K562 (cell line): ENCODE measurements around the gene RNF167. TPM values are rescaled to one million over a fixed set of nuclear protein-coding genes. Genes with fewer than 3 reads are reported as not detected.

Source experiments
- ATF4 ChIP-seq: fragments of 450-650 bp; formaldehyde crosslinking; IDR thresholded peaks from 2 replicates; pipeline ENCODE4 v1.4.0; 2022; ENCODE audit warnings: mild to moderate bottlenecking, moderate library complexity
- CBX1 ChIP-seq: sonication (generic); IDR thresholded peaks from 2 replicates; pipeline ENCODE4 v1.6.1; 2016; ENCODE audit warnings: antibody characterized with exemption, low read depth, mild to moderate bottlenecking
- CHD1 ChIP-seq: fragments of 200-600 bp; sonication (generic); IDR thresholded peaks from one replicate; pipeline ENCODE4 v1.6.1; 2012; ENCODE audit warnings: mild to moderate bottlenecking, moderate library complexity, low read length, inconsistent platforms
- CREB3L1 ChIP-seq: fragments of 450-650 bp; IDR thresholded peaks from 2 replicates; pipeline ENCODE4 v1.6.1; 2014; ENCODE audit warnings: low read depth, mild to moderate bottlenecking, moderate library complexity, borderline replicate concordance
- E2F8 ChIP-seq: fragments of 450-650 bp; IDR thresholded peaks from 2 replicates; pipeline ENCODE4 v1.7.1; 2018; ENCODE audit warnings: mild to moderate bottlenecking, low read depth; ENCODE audit not compliant: partially characterized antibody
- GATA2 ChIP-seq: sonication (generic); formaldehyde crosslinking; IDR thresholded peaks from 2 replicates; pipeline ENCODE4 v1.4.0; 2020; ENCODE audit warnings: mild to moderate bottlenecking, missing genetic modification reagents
- GMEB1 ChIP-seq: fragments of 250-450 bp; sonication (Bioruptor Pico); IDR thresholded peaks from 2 replicates; pipeline ENCODE4 v1.4.0; 2020; ENCODE audit warnings: mild to moderate bottlenecking
- HDAC8 ChIP-seq: fragments of 450-650 bp; IDR thresholded peaks from 2 replicates; pipeline ENCODE4 v1.6.1; 2016; ENCODE audit warnings: mild to moderate bottlenecking, missing genetic modification characterization, moderate library complexity, missing compliant biosample characterization
- KDM2B ChIP-seq: fragments of 250-450 bp; sonication (Bioruptor Pico); IDR thresholded peaks from 2 replicates; pipeline ENCODE4 v1.8.0; 2021; ENCODE audit warnings: mild to moderate bottlenecking, moderate library complexity
- MAX ChIP-seq: sonication (generic); formaldehyde crosslinking; IDR thresholded peaks from 2 replicates; pipeline ENCODE4 v1.9.0; 2022; ENCODE audit warnings: mild to moderate bottlenecking, missing genetic modification reagents
- NBN ChIP-seq: fragments of 450-650 bp; IDR thresholded peaks from 2 replicates; pipeline ENCODE4 v1.6.1; 2016; ENCODE audit warnings: low read depth, mild to moderate bottlenecking
- PTRF ChIP-seq: fragments of 450-650 bp; IDR thresholded peaks from 2 replicates; pipeline ENCODE4 v1.6.1; 2016; ENCODE audit warnings: mild to moderate bottlenecking, missing genetic modification characterization, missing compliant biosample characterization
- SMAD1 ChIP-seq: fragments of 150-350 bp; IDR thresholded peaks from 2 replicates; pipeline ENCODE4 v1.6.1; 2014; ENCODE audit warnings: low read length, low read depth; ENCODE audit not compliant: partially characterized antibody
- SRSF9 ChIP-seq: fragments of 200-400 bp; formaldehyde crosslinking; IDR thresholded peaks from 2 replicates; pipeline ENCODE4 v1.6.1; 2017; ENCODE audit warnings: low read depth, low read length, borderline replicate concordance
- TCF15 ChIP-seq: fragments of 250-450 bp; sonication (Bioruptor Pico); IDR thresholded peaks from 2 replicates; pipeline ENCODE4 v1.8.0; 2022; ENCODE audit warnings: moderate library complexity, mild to moderate bottlenecking, inconsistent platforms
- YY1 ChIP-seq, 3 experiments: IDR thresholded peaks; 2 replicates each; pipeline ENCODE4 v1.6.1; 2011; ENCODE audit warnings: low read length in 2 of 3, mild to moderate bottlenecking in 2 of 3, moderate library complexity in 2 of 3, borderline replicate concordance in 1 of 3, control low read depth in 1 of 3, low read depth in 1 of 3; ENCODE audit not compliant: insufficient read depth in 3 of 3, insufficient replicate concordance in 2 of 3, control insufficient read depth in 1 of 3, insufficient read length in 1 of 3; ENCODE audit errors: extremely low read depth in 1 of 3
- ZBTB8A ChIP-seq: fragments of 450-650 bp; IDR thresholded peaks from 2 replicates; pipeline ENCODE4 v1.6.1; 2018; ENCODE audit warnings: mild to moderate bottlenecking, moderate library complexity; ENCODE audit not compliant: partially characterized antibody
- ZNF146 ChIP-seq: IDR thresholded peaks from one replicate; pipeline ENCODE4 v1.6.1; 2018; ENCODE audit warnings: missing compliant biosample characterization; ENCODE audit not compliant: unreplicated experiment
- ZNF584 ChIP-seq: fragments of 200-800 bp; sonication (Bioruptor generic); IDR thresholded peaks from 2 replicates; pipeline ENCODE4 v1.6.1; 2016; ENCODE audit warnings: low read depth, mild to moderate bottlenecking, missing genetic modification characterization, missing compliant biosample characterization
- polyA plus RNA-seq, 8 experiments: library from polyadenylated mRNA; depleted of rRNA in 4 of 8; stranded (reverse) in 5 of 8; unstranded in 3 of 8; fragments of >200 nt; fragmentation: Nextera tagmentation in 2 of 8; fragmentation: Illumina TruSeq in 1 of 8; extraction: Ambion mirVana in 2 of 8; extraction: Trizol in 1 of 8; gene quantifications; 2 replicates each; pipeline versions ENCODE4 v1.2.1 to v1.2.3, GENCODE V29; 2011 to 2014; ENCODE audit warnings: inconsistent platforms in 1 of 8, missing spikeins in 1 of 8
- total RNA-seq, 7 experiments: library from RNA; depleted of rRNA in 6 of 7; stranded (reverse); fragments of >200 nt in 6 of 7; fragmentation: Illumina TruSeq in 2 of 7; extraction: Trizol in 2 of 7; gene quantifications; 2 replicates each; pipeline versions ENCODE4 v1.2.1 to v1.2.3, GENCODE V29; 2011 to 2021; ENCODE audit warnings: low replicate concordance in 1 of 7

RNF167 gene
- total and polyA plus RNA-seq, 9 of the 15 experiments (the other 6 are each of a cell fraction or from before 2014, with no cell fraction given) = 16.5 to 143 (median 45.5) TPM

GRCh38 chr17:4966844-4967538 is 26.9 kb downstream of the RNF167 start (continued):
- TF ChIP-seq YY1 (IDR thresholded peaks at IDR 0.05; ENCODE audit: borderline replicate concordance in 1 of 3, control insufficient read depth in 1 of 3, extremely low read depth in 1 of 3, insufficient read depth in 3 of 3, insufficient read length in 1 of 3, insufficient replicate concordance in 2 of 3, low read depth in 1 of 3, low read length in 2 of 3) (no peak), NBN (no peak), SRSF9 (no peak), CREB3L1 (no peak), KDM2B (CRISPR knock-in tag) (no peak), E2F8 (no peak), SMAD1 (no peak), ATF4 (CRISPR knock-in tag) (no peak), HDAC8 (no peak), ZNF584 (CRISPR knock-in tag) (0 out of 2 replicates have a peak, but pooled peaks have one; percentile 24), PTRF (no peak), CHD1 (no peak), GATA2 (CRISPR knock-in tag) (no peak), TCF15 (CRISPR knock-in tag) (no peak), ZBTB8A (no peak), MAX (CRISPR knock-in tag) (peak; percentile 80), CBX1 (no peak), GMEB1 (CRISPR knock-in tag) (no peak), ZNF146 (CRISPR knock-in tag) (no peak)
